Mesodermal cell (in vitro differentiated cells): ENCODE results near the gene AGBL4.
"Not testable (repeated sequence)": the region's sequence is repeated elsewhere in the genome, so short reads cannot be mapped to it uniquely, and the experiment has no call there.

Experiments used
- H3K27ac ChIP-seq: 2 replicates; pipeline ENCODE4 v1.7.0; 2013; ENCODE audit warnings: mild to moderate bottlenecking, low read depth, low read length, moderate library complexity; ENCODE audit not compliant: severe bottlenecking
- H3K36me3 ChIP-seq: 2 replicates; pipeline ENCODE4 v1.7.1; 2013; ENCODE audit warnings: mild to moderate bottlenecking, low read length, moderate library complexity; ENCODE audit not compliant: control insufficient read depth, insufficient read depth
- H3K4me1 ChIP-seq: one replicate; pipeline ENCODE4 v1.7.1; 2013; ENCODE audit warnings: mild to moderate bottlenecking, low read length; ENCODE audit not compliant: insufficient read depth, control insufficient read depth, poor library complexity, severe bottlenecking
- H3K4me3 ChIP-seq: 2 replicates; pipeline ENCODE4 v1.7.0; 2013; ENCODE audit warnings: low read length, control low read depth, mild to moderate bottlenecking; ENCODE audit not compliant: insufficient read depth, poor library complexity, severe bottlenecking; ENCODE audit errors: extremely low read depth
- H3K9me3 ChIP-seq: 2 replicates; pipeline ENCODE4 v1.7.1; 2013; ENCODE audit warnings: mild to moderate bottlenecking, low read length, moderate library complexity; ENCODE audit not compliant: control insufficient read depth
- WGBS, 2 experiments: methylation state at CpG; one replicate each; pipeline ENCODE4 v1.1.5; 2013; ENCODE audit warnings: missing lambda C conversion rate in 2 of 2; ENCODE audit not compliant: insufficient coverage in 2 of 2; 5-methylcytosine and 5-hydroxymethylcytosine counted together

Gene AGBL4

DNA sequence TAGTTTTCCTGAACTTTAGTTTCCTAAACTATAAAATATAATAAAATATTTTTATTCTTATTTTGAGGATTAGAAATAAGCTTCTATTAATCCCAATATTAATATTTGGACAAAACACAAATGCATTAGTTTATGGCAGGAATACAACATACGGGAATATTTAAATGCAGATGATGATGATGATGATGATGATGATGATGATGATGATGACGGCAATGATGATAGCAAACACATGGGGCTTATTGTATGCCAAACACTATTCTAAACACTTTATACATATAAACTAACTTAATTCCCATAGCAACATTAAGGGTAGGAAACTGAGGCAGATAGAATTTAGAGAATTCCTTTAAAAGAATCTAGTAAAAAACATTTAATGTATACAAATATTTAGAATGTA is 705.5 kb downstream of the AGBL4 start:
- H3K36me3 ChIP-seq, result no peaks in the 10 kb centered on the region
- H3K4me1 ChIP-seq, result no peaks in the 10 kb centered on the region
- H3K9me3 ChIP-seq, result peaks cover 18% of the 10 kb centered on the region
- WGBS, 2 experiments, result 86% methylated on average over 1 of the region's 2 CpGs; no CpG with 5 or more reads in 1 of the 2 experiments
- no peak overlapping the region for H3K27ac ChIP-seq
- H3K4me3 ChIP-seq, result no peak overlapping the region

DNA sequence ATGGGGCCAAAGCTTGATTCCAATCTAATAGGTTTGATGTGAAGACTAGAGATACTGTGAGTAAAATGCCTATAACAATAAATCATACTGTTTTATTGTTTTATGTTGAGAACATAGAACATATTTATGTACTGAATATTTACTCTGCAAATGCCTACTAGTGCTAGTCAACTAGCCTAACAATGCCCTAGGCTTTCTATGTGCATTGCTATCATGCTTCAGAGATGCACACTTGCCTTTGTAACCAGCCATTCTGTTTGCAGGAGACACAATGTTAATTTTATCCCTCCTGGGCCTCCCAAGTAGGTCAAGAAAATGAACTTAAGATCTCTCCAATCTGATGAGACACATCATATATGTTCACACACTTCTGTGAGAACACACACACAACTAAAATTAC is 716.3 kb downstream of the AGBL4 start:
- no peak overlapping the region for H3K27ac ChIP-seq
- H3K9me3 ChIP-seq, result peaks cover 18% of the 10 kb centered on the region
- no peaks in the 10 kb centered on the region for H3K36me3 ChIP-seq
- H3K4me3 ChIP-seq, result no peak overlapping the region
- H3K4me1 ChIP-seq, result no peaks in the 10 kb centered on the region

DNA sequence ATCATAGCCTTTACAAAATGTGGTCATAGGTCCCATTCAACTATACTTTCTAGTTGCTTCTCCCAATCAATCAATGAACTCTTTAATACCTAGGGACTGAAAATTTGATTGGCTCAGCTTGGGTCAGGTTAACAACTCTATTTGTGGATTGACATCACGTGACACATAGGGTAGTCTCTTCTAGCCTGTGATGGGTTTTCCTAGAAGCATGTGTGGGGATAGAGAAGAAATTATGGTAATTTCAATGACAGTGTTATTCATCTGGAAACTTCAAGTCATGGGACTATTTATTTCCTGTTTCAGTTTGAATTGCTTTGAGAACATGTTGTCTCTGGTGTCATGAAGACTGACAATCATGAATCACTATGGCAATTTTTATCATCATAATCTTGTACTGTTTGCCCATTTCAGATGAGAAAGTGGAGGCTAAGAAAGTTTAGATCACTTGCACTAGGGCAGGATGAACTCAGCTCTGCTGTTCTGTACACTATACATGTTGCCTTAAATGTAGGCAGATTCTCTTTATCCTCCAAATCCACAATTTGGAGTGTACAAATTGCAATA is 717.2 kb downstream of the AGBL4 start:
- Histone ChIP-seq H3K9me3 (peaks cover 15% of the 10 kb centered on the region), H3K36me3 (no peaks in the 10 kb centered on the region), H3K4me1 (no peaks in the 10 kb centered on the region), H3K4me3 (no peak overlapping the region), H3K27ac (no peak overlapping the region)
- WGBS, 2 experiments, result 55 to 56% methylated on average over 1 of the region's 1 CpG

DNA sequence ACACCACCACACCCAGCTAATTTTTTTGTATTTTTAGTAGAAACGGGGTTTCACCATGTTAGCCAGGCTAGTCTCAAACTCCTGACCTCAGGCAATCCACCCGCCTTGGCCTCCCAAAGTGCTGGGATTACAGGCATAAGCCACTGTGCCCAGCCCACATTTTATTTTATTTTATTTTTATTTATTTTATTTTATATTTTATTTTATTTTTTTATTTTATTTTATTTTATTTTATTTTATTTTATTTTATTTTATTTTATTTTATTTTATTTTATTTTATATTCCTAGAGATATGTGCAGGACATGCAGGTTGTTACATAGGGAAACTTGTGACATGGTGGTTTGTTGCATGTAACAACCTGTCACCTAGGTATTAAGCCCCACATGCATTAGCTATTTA is 721.4 kb downstream of the AGBL4 start:
- H3K36me3 ChIP-seq, H3K27ac ChIP-seq, H3K4me1 ChIP-seq, H3K4me3 ChIP-seq: not testable (repeated sequence)
- WGBS, 2 experiments, result no CpG with 5 or more reads among the region's 2 CpGs
- peaks cover 12% of the 10 kb centered on the region for H3K9me3 ChIP-seq

DNA sequence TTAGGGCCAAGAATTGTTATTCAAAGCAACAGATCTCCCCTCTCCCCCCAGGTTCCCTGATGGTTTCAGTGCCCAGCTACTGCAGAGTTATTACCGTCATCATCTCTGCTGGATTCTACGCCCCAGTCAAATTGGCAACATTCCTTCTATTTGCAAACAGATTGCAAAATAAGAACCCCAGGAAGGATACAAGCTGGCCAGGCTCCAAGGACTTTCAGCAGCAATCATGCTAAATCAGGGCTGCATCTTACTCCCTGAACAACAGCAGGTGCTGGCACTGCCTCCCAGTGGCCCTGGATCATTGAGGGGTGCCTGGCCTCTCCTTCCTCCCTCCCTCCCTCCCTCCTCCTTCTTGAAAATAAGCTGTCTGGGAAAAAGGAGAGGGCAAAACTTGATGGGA is 725.5 kb downstream of the AGBL4 start:
- H3K4me1 ChIP-seq, result no peaks in the 10 kb centered on the region
- WGBS, 2 experiments, result 55 to 61% methylated on average over 2 of the region's 2 CpGs
- no peaks in the 10 kb centered on the region for H3K36me3 ChIP-seq
- H3K9me3 ChIP-seq, result peaks cover 10% of the 10 kb centered on the region
- no peak overlapping the region for H3K4me3 ChIP-seq
- H3K27ac ChIP-seq, result no peak overlapping the region

DNA sequence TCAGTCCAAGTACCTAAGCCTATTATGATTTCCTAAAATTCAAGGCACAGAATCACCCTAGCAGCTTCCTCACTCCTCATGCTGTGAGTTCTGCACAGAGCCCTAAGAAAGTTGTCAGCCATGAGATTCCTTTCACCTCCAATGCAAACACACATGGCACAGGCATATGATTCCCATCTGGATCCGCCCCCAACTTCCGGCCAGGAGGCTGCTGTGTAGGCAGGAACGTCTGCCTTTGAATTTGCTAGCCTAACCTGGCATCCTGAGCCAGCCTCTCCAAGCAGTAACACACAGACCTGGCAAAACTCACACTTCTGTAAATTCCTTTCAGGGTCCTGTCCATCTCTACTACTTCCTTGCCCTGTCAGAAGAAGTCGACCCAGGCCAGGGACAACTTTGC is 726.0 kb downstream of the AGBL4 start:
- H3K27ac ChIP-seq, result no peak overlapping the region
- H3K36me3 ChIP-seq, result no peaks in the 10 kb centered on the region
- H3K4me1 ChIP-seq, result no peaks in the 10 kb centered on the region
- WGBS, 2 experiments, result 75% methylated on average over 3 of the region's 4 CpGs; no CpG with 5 or more reads in 1 of the 2 experiments
- H3K9me3 ChIP-seq, result peaks cover 10% of the 10 kb centered on the region
- no peak overlapping the region for H3K4me3 ChIP-seq

DNA sequence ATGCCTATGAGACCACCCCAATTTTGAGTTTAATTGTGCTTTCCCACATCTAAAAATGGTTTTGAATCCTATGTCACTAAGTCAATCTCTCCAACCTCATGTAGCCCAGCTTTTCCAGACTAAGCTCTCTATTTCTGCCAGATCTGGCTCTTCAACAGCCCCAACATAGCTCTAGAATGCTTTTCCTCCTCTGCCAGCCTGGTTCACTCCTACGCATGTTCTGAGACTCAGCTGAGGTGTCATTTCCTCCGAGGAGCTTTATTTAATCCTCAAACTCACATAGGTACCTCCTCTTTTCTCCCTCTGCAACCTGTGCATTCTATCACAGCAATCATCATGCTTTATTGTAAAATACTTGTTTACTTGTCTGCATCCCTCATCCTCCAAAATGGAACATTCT is 729.2 kb downstream of the AGBL4 start:
- WGBS, 2 experiments, result 66 to 78% methylated on average over 2 of the region's 2 CpGs
- Histone ChIP-seq H3K9me3 (peaks cover 18% of the 10 kb centered on the region), H3K36me3 (no peaks in the 10 kb centered on the region), H3K4me1 (no peaks in the 10 kb centered on the region), H3K27ac (no peak overlapping the region), H3K4me3 (no peak overlapping the region)

DNA sequence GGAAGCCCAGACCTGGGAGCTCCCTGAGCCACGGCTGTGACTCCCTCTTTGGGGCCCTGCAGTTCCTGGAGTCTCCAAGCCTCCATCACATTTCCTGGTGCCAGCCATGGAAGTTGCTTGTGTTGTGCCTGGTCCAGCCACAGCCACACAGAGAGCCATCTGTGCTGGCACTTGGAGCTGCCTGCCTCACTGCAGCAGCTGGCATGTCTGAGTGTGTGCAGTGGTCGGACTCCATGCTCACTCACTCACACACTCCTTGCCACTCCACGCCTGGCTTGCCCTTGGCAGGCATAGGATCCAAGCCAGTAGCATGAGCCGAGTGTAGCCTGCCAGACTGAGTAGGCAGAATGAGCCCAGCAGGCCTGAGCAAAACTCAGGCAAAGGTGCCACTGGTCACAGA is 730.7 kb downstream of the AGBL4 start:
- Histone ChIP-seq H3K4me1 (no peaks in the 10 kb centered on the region), H3K4me3 (no peak overlapping the region), H3K9me3 (peaks cover 22% of the 10 kb centered on the region), H3K27ac (no peak overlapping the region), H3K36me3 (no peaks in the 10 kb centered on the region)
- 53 to 61% methylated on average over 3 to 4 of the region's 4 CpGs for WGBS, 2 experiments

DNA sequence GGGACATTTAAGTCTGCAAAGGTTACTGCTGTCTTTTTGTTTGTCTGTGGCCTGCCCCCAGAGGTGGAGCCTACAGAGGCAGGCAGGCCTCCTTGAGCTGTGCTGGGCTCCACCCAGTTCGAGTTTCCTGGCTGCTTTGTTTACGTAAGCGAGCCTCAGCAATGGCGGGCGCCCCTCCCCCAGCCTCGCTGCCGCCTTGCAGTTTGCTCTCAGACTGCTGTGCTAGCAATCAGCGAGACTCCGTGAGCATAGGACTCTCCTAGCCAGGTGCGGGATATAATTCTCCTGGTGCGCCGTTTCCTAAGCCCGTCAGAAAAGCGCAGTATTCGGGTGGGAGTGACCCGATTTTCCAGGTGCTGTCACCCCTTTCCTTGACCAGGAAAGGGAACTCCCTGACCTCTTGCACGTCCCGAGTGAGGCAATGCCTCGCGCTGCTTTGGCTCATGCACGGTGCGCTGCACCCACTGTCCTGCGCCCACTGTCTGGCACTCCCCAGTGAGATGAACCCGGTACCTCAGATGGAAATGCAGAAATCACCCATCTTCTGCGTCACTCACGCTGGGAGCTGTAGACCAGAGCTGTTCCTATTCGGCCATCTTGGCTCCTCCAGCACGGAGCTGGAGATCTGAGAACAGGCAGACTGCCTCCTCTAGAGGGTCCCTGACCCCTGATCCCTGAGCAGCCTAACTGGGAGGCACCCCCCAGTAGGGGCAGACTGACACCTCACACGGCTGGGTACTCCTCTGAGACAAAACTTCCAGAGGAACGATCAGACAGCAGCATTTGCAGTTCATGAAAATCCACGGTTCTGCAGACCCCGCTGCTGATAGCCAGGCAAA is 766.3 kb downstream of the AGBL4 start:
- H3K36me3 ChIP-seq, H3K4me3 ChIP-seq, H3K4me1 ChIP-seq, H3K27ac ChIP-seq: not testable (repeated sequence)
- WGBS, 2 experiments, result 71% methylated on average over 22 to 24 of the region's 32 CpGs
- H3K9me3 ChIP-seq, result peaks cover 24% of the 10 kb centered on the region

DNA sequence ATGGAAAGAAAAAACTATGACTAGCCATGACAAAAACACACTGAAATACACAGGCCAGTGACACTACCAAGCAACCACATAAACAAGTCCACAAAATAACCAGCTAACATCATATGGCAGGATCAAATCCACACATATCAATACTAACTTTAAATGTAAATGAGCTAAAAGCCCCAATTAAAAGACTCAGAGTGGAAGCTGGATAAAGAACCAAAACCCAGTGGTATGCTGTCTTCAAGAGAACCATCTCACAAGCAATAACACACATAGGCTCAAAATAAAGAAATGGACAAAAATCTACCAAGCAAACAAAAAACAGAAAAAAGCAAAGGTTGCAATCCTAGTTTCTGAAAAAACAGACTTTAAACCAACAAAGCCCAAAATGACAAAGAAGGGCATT is 770.8 kb downstream of the AGBL4 start:
- Histone ChIP-seq H3K36me3 (no peaks in the 10 kb centered on the region), H3K27ac (no peak overlapping the region), H3K9me3 (peaks cover 28% of the 10 kb centered on the region), H3K4me3 (no peak overlapping the region), H3K4me1 (no peaks in the 10 kb centered on the region)

DNA sequence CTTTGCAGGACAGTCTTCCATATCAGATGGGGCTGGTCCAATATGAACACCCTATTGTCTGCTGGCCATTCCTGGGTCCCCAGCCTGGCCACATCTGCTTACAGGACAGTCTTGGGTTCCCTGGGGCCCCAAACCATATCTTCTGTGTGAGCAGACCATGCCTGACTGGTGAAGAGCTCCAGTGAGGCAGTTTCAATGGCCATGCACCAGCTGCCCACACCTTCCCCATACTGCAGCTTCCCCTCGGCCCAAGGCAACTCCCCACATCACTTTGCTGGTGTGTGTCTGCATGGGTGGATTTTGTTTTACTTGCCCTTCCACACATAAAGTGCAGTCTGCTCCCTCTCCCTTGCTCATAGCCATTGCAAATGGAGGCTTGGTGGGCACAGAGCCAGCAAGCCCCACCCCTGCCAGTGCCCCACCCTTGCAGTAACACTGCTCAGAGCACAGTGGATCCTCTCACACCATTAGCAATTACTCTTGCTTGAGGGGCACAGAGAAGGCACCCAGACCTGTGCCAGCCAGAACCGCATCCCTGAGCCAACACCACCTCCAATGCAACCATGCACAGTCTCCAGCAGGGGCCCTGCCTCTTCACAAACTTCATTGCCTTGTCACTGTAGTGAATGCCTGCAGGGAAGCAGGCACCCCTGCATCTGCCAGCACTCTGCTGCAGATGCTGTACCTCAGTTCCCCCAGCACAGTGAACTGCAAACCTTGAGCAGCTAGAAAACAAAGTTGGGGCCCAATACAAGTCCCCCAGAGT is 772.6 kb downstream of the AGBL4 start:
- Histone ChIP-seq H3K27ac (no peak overlapping the region), H3K36me3 (no peaks in the 10 kb centered on the region), H3K4me1 (no peaks in the 10 kb centered on the region), H3K9me3 (peaks cover 18% of the 10 kb centered on the region), H3K4me3 (no peak overlapping the region)
- WGBS, 2 experiments, result 63 to 80% methylated on average over 1 of the region's 2 CpGs
